HL-60/S4 treated with phorbol 12-myristate 13-acetate at 8.2 ng/mL for 4 days and 3 days (cell line): ENCODE results near the gene DNAH1.

Experiments
- in situ Hi-C: fragments of 300-500 bp; cut with MboI; formaldehyde crosslinking; loops from 2 replicates; pipeline ENCODE4 v1.15.0; 2022; ENCODE audit warnings: low sequenced_read_pairs

DNAH1 gene

GRCh38 chr3:52290596-52291507 lies 25.3 kb upstream of the DNAH1 start:
- in situ Hi-C loops: loop anchor here (10.0 kb wide), 1 partner anchor 54 kb away; no protein-coding TSS in a partner anchor

- in situ Hi-C loops: loop anchor here (10.0 kb wide), 1 partner anchor 53 kb away; no protein-coding TSS in a partner anchor
Observed at GRCh38 chr3:52291508-52292181, 24.5 kb upstream of the DNAH1 start.

- in situ Hi-C loops: loop anchor here (10.0 kb wide), 1 partner anchor 52 kb away; no protein-coding TSS in a partner anchor
Observed at GRCh38 chr3:52292247-52293065, 23.7 kb upstream of the DNAH1 start.

- in situ Hi-C loops: loop anchor here (10.0 kb wide), 1 partner anchor 51 kb away; no protein-coding TSS in a partner anchor
Observed at GRCh38 chr3:52293491-52294319, 22.4 kb upstream of the DNAH1 start.

DNA sequence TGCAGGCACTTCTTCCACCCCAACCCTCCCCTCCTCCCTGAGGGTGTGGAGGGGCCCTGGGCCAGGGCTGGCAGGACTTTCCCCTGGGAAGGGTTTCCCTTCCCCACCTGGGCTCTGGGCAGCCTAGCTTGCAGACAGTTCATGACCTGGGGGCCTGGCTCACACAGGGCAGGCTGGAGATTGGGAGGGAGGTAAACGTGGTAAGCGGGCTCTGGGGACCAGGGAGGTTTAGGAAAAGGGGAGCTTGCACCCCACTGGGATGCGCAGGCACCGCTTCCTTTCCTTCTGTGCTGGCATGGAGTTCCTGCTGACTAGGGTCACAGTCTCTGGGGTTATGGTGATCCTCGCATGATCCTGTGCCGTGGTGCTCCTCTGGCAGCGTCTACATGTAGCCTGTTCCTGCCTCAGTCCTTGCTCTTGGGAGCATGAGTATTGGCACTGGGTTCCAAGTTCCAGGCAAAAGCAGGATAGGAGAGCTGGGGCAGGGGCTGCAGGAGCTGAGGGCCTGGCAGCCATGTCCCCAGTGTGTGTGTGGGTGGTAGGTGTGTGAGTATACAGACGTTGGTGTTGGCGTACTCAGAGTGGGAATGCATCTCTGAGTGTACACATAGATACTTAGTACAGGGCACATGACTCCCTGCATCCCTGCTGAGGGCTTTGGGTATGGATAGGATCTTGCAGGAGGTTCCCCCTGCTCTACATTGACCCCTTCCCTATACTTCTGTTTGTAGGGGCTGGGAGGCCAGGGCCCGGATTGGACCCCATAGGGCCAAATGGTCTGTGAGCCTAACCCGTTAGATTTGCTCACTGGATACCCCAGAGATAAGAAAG lies 21.6 kb upstream of the DNAH1 start:
- in situ Hi-C loops: loop anchor here (10.0 kb wide), 1 partner anchor 50 kb away; no protein-coding TSS in a partner anchor

DNA sequence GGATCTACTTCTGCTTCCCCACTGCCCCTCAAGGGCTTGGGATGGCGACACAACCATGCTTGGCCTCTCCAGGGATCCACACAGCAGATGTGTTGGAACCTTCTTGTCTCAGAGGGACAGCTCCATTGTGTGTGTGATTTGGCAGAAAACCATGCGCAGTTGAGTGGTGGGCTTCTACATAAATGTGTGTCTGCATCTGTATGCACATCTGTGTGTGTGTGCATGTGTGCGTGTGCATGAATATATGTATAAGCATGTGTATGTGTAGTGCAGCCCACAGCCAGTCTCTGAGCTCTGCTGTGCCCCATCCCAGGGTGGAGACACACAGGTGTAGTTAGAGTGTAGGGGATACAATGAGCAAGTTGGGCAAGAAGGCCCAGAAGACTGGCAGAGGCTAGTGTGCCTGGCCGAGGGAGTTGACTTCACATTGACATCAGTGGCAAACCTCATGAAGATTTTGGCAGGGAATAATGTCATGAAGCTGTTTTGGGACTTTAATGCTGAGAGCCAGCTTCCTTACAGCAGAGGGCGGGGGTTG lies 20.4 kb upstream of the DNAH1 start:
- in situ Hi-C loops: loop anchor here (10.0 kb wide), 1 partner anchor 49 kb away; no protein-coding TSS in a partner anchor

DNA sequence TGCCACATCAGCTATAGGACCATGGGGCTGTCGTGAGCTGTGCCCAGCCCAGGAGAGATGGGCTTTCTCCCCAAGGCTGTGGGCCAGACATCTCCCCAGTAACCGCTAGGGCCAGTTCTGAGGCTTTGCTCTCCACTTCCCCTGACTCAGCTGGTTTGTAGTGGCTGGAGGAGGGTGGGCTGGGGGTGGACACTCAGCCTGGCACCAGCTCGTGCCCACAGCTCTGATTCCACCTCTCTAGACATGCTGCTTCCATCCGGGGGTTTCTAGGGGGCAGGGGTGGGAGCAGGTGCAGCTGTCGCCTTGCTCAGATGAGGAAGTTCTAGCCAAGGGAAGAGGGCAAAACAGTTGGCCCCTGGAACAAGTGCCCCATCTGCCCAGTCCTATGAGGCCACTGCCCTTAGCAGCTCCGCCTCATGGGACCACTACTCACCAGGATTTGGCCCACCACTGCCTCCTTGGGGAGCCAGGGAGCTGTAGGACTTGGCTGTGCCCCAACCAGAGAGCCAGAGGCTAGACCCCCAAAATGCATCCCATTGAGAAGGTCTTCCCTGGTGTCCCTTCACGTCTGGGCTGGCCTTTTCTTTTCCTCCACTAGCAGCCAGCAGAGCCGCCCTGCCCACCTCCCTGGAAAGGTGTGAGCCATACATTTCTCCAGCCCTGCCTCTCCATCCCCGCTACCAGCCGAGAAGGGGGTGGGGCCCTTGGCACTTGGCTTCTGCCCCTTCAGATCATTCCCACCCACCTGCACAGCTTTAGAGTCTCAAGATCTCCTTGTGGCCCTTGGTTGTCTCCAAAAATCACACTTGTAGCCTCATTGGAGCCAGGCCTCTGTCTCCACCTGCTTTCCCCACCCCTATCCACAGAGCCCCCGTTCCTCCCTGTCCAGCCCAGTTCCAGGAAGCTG lies 18.6 kb upstream of the DNAH1 start:
- in situ Hi-C loops: loop anchor here (10.0 kb wide), 1 partner anchor 47 kb away; no protein-coding TSS in a partner anchor

- in situ Hi-C loops: loop anchor here (10.0 kb wide), 1 partner anchor 46 kb away; no protein-coding TSS in a partner anchor
Observed at GRCh38 chr3:52298149-52299098, 17.7 kb upstream of the DNAH1 start.

DNA sequence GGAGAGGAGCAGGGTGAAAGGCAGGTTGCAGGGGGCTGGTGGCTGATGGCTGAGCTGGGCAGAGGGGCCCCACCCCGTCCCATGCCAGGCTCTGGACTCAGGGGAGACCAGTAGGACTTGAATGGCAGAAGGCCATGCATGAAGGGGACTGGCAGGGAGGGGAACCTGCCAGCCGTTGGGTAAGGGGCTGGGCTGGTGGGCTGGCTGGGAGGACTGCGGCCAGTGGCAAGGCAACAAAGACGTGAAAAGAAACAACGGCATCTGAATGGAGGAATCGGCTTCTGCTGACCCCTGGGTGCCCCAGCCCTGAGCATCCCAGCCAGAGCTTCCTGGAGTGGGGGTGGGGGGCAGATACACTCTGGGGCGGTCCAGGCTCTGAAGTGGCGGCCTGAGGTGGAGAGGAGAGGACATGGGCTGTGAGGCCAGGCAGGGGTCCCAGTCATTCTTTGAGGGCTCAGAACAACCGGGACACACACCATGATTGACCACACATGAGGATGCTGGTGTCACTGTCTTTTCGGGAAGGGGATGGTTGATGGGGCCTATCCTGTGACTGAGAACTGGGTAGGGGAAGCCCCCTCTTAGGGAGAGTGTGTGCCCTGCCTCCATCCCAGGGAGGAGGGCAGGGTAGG lies 16.8 kb upstream of the DNAH1 start:
- in situ Hi-C loops: loop anchor here (10.0 kb wide), 1 partner anchor 45 kb away; no protein-coding TSS in a partner anchor

DNA sequence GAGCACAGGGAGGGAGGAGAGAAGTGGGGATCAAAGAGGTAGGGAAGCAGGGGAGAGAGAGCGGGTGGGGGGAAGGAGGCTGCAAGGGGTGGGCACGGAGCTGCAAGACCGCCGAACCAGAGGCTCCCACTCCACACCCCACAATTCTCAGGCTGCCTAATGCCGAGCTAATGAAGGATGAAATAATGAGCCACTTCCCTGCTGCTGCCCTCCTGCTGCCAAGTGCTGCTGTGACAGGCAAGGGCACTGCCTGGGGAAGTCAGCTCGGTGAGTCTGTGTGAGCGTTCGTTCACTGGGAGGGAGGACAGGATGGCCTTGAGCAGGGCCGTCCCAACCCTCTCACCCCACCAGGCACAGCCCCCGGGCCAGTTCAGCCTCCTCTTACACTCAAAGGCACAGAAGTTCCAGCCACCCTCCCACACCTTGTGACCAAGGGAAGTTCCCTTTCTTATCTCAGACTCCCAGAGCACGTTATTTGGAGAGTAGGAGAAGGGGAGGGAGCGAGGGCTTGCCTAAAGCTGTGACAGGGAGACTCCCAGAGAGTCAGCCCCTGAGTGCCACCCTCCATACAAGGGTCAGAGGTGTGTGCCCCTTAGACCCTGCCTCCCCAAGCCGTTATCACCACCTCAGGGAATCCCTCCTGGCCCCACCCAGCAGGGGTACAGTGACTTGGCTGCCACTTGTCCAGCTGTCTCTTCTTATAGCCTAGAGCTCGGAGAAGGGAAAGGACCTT lies 16.1 kb upstream of the DNAH1 start:
- in situ Hi-C loops: loop anchor here (10.0 kb wide), 1 partner anchor 45 kb away; no protein-coding TSS in a partner anchor

DNA sequence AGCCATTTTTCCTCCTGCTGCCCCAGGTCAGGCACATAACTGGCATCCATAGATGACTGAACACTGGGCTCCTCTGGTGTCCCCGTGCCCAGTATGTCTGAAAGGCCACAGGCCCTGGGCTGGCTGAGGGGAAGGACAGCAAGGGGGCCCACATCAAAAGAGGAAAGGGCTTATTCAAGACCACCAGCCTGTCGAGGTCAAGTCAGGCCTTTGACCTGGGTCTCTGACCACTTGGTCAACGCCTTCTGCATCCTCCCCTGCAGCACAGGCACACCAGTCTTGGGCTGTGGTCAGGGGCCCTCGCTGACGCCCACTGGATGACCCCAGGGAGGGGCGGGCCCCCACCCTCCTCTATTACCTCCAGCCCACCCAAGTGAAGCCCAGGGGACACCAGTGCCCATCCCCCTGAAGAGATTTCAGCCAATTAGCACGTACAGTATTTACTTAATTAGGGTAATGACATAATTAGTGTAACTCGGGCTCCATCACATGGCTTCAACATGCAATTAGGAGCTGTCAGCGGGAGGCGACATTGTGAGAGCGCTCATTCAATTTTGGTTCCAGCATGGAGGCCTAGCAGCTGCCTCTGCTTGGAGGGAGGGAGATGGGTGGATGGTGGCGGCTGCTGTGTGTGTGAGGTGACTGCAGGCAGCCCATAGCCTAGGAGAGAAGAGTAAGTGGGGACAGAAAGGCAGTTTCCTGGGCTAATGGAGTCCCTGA lies 13.5 kb upstream of the DNAH1 start:
- in situ Hi-C loops: no loop called here

GRCh38 chr3:52303811-52304210 lies 12.3 kb upstream of the DNAH1 start:
- in situ Hi-C loops: no loop called here

DNA sequence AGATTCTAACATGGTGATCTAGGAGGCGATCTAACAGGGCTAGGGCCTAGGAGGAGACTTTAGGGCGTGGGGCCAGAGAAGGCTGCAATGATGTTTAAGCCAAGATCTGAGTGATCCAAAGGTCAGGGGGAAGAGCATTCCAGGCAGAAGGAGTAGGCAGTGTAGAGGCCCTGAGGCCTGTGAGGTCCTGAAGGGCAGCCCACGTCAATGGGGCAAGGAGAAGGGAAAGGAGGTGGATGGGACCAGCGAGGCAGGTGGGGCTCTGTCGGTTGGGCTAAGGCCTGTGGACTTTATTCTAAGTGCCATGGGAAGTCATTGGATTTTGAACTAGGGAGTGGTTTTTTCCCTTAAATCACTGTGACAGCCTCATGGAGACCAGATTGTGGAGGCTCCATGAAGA lies 10.2 kb upstream of the DNAH1 start:
- in situ Hi-C loops: no loop called here

DNA sequence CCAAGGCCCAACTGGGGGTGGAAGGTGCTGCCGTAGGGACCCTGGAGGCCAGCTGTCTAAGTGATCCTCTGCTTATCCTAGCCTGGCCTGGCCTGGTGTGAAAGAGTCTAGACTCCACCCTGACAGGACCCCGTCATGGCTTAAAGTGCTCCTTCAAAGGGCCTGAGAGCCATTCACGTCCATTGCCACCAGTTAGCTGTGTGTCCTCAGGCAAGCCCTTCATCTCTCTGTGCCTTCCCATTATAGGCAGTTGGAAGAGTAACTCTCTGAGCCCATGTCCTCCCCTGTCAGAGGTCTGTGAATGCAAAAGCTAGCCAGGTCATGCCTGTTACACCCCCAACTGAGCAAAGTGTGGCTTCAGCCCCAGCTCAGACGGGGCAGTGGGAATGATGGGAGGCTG lies 9.1 kb upstream of the DNAH1 start:
- in situ Hi-C loops: no loop called here

- in situ Hi-C loops: no loop called here
Observed at GRCh38 chr3:52308308-52308707, 7.8 kb upstream of the DNAH1 start.
